LNCaP clone FGC (cell line): ENCODE measurements around the gene TMEM255A.

ENCODE experiments used
- DNase-seq: peaks from one replicate; pipeline ENCODE4 v3.0.0-alpha.2; 2011; ENCODE audit warnings: low read depth
- H3K4me3 ChIP-seq: 2 replicates; pipeline ENCODE4 v1.5.1; 2011; ENCODE audit warnings: mild to moderate bottlenecking, low read depth, low read length, control low read depth
- TF ChIP-seq, protein P1 (sequence below): IDR thresholded peaks from 2 replicates; pipeline ENCODE4 v1.5.1; 2012; ENCODE audit warnings: mild to moderate bottlenecking; ENCODE audit not compliant: control insufficient read depth, insufficient read depth; ENCODE audit errors: extremely low read depth

TMEM255A gene

DNA sequence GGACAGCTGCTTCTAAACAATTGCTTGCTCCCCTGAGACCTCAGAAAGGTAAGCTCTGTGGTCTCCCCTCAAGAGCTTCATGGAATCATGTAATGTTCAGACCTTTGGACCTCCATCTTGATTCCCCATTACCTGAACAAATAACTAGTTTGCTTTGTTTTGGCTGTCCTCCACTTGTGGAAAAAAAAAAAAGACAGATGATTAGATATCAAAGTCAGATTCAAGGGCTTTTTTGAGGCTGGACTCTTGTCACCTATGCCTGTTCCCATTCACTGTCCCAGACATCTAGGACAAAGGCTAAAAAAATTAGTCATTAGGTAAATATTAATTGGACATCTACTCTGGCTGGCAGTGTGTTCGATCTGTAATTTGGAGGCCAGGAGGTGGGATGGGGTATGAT lies 13.3 kb downstream of the TMEM255A start:
- H3K4me3 ChIP-seq, result no peak overlapping the region
- no peak for DNase-seq
- TF ChIP-seq, protein P1, sequence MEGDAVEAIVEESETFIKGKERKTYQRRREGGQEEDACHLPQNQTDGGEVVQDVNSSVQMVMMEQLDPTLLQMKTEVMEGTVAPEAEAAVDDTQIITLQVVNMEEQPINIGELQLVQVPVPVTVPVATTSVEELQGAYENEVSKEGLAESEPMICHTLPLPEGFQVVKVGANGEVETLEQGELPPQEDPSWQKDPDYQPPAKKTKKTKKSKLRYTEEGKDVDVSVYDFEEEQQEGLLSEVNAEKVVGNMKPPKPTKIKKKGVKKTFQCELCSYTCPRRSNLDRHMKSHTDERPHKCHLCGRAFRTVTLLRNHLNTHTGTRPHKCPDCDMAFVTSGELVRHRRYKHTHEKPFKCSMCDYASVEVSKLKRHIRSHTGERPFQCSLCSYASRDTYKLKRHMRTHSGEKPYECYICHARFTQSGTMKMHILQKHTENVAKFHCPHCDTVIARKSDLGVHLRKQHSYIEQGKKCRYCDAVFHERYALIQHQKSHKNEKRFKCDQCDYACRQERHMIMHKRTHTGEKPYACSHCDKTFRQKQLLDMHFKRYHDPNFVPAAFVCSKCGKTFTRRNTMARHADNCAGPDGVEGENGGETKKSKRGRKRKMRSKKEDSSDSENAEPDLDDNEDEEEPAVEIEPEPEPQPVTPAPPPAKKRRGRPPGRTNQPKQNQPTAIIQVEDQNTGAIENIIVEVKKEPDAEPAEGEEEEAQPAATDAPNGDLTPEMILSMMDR, result no peak

DNA sequence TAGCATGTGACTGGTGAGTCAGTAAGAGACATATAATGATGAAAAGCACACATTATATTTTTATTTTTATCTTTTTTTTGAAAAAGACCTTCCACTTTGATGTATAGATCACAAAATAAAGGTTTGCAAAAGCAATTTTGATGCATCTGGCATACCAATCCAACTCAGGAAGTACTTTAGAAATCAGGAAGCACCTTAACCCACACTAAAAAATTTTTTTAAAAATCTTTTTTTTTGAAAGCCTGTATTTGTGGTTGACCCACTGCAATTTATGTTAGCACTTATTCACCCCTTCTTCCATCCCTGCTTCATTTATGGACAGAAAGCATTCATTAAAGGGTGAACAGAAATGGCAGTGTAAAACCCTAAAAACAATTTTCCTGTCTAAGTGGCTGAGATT lies 16.6 kb downstream of the TMEM255A start:
- H3K4me3 ChIP-seq, result no peak overlapping the region
- DNase-seq, result no peak
- TF ChIP-seq, protein P1, result no peak

DNA sequence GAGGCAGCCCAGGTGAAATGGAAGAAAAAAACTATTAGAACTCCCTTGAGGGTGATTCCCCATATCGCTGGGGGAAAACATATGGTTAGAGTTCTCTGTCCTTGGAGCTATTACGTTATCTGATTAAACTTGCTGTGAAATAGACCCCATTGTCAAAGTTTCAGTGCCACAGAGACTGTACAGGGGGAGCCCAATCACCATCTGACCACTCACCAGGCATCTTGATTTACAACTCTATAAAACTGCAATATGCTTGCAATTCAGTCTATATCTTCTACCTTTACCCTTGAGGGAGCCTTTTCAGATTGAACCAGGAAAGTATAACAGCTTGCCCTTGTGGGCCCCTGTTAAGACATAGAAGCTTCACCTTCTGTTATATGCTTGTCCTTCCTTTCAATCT lies 18.2 kb downstream of the TMEM255A start:
- TF ChIP-seq, protein P1, result no peak
- H3K4me3 ChIP-seq, result no peak overlapping the region
- DNase-seq, result no peak

DNA sequence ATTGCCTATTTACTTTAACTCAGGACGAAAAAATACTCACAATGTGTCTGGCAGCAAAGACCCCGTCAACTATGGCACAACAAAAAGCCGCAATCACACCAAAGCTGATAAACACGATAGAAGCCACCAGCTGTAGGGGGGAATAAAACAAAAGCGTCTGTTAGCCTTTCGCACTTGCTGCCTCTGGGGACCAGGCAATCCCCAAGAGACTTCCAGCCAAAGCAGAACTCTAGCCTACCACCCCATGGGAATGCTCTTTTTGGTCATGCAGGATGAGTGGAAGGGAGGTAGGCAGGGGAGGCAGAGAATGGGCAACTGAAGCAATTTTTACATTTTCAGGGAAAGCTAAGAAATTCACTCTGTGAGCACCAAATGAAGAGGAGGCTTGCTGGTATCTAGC lies 20.1 kb downstream of the TMEM255A start:
- no peak for DNase-seq
- no peak overlapping the region for H3K4me3 ChIP-seq
- TF ChIP-seq, protein P1, result no peak

DNA sequence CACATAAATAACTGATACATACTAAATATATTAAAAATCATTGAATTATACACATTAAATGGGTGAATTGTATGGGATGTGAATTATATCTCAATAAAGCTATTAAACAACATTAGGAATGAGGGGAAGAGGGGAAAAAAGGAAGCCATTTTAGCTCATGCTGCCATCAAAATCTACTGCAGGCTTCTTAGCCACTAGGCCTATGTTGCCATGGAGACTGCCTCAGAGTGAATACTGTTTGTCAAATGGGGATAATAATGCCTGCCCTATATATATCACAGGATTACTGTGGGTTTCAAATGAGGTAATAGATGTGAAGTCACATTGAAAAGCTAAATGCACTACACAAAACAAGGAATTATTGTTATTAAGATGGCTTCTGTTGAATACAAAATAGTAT lies 21.2 kb downstream of the TMEM255A start:
- H3K4me3 ChIP-seq, result no peak overlapping the region
- no peak for DNase-seq
- TF ChIP-seq, protein P1, result no peak

DNA sequence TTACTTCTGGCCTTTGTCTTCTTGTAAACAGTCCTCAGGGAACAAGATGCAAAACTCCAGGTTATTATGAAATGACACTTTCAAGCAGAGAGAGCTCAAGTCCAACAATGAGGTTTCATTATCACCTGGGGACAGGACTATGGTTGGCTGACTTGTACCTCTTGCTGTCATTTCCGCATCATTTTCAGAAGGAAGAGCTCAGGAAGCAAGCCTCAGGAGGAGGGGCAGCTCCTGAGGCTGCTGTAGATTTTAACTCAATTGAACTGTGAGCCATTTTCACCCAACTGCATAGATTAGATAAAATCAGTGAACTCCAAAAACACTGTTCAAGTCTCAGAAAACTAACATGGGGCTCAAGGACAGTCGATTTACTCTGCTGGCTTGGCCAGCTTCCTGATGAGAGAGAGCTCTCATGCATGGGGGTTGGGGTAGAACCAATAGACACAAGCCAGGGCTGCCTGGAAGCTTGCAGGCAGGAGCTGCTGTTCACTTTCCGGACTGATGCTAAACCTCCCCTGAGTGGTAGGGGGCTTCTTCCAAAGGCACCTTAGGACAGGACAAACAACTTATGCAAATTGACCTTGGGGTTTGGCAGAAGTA lies 23.6 kb downstream of the TMEM255A start:
- TF ChIP-seq, protein P1, result no peak
- H3K4me3 ChIP-seq, result no peak overlapping the region
- no peak for DNase-seq
